Endothelial cell (in vitro differentiated cells): ENCODE measurements around the gene RABEP1. TPM values are rescaled to one million over a fixed set of nuclear protein-coding genes. Genes with fewer than 3 reads are reported as not detected.

Experiments
- DNase-seq: peaks from one replicate; pipeline ENCODE4 v3.0.0; 2021; ENCODE audit warnings: low spot score
- H3K27ac Mint-ChIP-seq: one replicate; pipeline ENCODE4 v1.8.0; 2021; ENCODE audit warnings: mixed read lengths, inconsistent platforms; ENCODE audit not compliant: unreplicated experiment
- H3K27me3 Mint-ChIP-seq: one replicate; pipeline ENCODE4 v1.8.0; 2021; ENCODE audit warnings: mild to moderate bottlenecking, moderate library complexity, mixed read lengths, inconsistent platforms; ENCODE audit not compliant: unreplicated experiment
- H3K36me3 Mint-ChIP-seq: one replicate; pipeline ENCODE4 v1.8.0; 2021; ENCODE audit warnings: mild to moderate bottlenecking, low read depth, mixed read lengths, inconsistent platforms; ENCODE audit not compliant: unreplicated experiment
- H3K4me1 Mint-ChIP-seq: one replicate; pipeline ENCODE4 v1.8.0; 2021; ENCODE audit warnings: mild to moderate bottlenecking, mixed read lengths, inconsistent platforms; ENCODE audit not compliant: unreplicated experiment
- H3K4me3 Mint-ChIP-seq: one replicate; pipeline ENCODE4 v1.8.0; 2021; ENCODE audit warnings: mild to moderate bottlenecking, mixed read lengths, inconsistent platforms; ENCODE audit not compliant: unreplicated experiment
- H3K9me3 Mint-ChIP-seq: one replicate; pipeline ENCODE4 v1.8.0; 2021; ENCODE audit warnings: mixed read lengths, inconsistent platforms; ENCODE audit not compliant: unreplicated experiment
- total RNA-seq: library from RNA; stranded (reverse); fragmentation: NEBNext Ultra II Directional; extraction: Animal tissue kit (Norgen Biotek cat#: 25700); gene quantifications from one replicate; pipeline ENCODE4 v1.2.1, GENCODE V29; 2021; ENCODE audit not compliant: unreplicated experiment
- TF ChIP-seq, protein P1 (sequence below): fragments of 200-600 bp; sonication (generic); IDR thresholded peaks from one replicate; pipeline ENCODE4 v1.5.0; 2021; ENCODE audit warnings: antibody characterized with exemption; ENCODE audit not compliant: unreplicated experiment

RABEP1 gene
- total RNA-seq, 1 donor from 2014 or later = 64.8 TPM

DNA sequence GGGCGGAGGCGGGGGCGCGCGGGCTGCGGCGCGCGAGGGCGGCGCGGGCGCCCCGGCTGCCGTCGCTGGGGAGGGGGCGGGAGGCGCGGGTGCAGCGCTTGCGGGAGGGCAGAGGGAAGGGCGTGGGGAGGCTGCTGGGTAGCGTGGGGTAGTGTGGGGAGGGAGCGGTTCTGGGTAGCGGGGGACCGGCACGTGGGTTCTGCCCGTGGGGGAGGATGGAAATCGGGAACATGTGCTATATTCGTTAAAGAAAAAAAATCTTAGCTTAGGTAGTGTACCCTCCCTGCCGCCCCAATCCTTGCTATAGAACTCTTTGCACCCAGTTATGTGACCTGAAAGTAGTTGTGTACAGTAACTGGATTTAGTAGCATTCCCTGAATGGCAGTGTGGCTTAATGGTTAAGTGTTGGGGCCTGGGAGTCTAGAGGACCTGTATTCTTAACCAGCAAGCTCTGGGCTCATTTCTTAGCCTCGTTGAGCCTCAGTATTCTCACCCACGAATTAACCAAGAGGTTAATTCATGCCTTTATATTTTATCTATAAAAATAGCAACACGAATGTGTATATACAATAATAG is 646 bp downstream of the RABEP1 start:
- Mint-ChIP-seq H3K4me1 (peaks cover 11% of the 10 kb centered on the region), H3K27me3 (peaks cover 3% of the 10 kb centered on the region), H3K36me3 (no peaks in the 10 kb centered on the region), H3K27ac (no peak overlapping the region), H3K9me3 (no peaks in the 10 kb centered on the region), H3K4me3 (peak overlapping the region; percentile 94)
- TF ChIP-seq, protein P1, sequence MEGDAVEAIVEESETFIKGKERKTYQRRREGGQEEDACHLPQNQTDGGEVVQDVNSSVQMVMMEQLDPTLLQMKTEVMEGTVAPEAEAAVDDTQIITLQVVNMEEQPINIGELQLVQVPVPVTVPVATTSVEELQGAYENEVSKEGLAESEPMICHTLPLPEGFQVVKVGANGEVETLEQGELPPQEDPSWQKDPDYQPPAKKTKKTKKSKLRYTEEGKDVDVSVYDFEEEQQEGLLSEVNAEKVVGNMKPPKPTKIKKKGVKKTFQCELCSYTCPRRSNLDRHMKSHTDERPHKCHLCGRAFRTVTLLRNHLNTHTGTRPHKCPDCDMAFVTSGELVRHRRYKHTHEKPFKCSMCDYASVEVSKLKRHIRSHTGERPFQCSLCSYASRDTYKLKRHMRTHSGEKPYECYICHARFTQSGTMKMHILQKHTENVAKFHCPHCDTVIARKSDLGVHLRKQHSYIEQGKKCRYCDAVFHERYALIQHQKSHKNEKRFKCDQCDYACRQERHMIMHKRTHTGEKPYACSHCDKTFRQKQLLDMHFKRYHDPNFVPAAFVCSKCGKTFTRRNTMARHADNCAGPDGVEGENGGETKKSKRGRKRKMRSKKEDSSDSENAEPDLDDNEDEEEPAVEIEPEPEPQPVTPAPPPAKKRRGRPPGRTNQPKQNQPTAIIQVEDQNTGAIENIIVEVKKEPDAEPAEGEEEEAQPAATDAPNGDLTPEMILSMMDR = no peak
- no peak for DNase-seq

DNA sequence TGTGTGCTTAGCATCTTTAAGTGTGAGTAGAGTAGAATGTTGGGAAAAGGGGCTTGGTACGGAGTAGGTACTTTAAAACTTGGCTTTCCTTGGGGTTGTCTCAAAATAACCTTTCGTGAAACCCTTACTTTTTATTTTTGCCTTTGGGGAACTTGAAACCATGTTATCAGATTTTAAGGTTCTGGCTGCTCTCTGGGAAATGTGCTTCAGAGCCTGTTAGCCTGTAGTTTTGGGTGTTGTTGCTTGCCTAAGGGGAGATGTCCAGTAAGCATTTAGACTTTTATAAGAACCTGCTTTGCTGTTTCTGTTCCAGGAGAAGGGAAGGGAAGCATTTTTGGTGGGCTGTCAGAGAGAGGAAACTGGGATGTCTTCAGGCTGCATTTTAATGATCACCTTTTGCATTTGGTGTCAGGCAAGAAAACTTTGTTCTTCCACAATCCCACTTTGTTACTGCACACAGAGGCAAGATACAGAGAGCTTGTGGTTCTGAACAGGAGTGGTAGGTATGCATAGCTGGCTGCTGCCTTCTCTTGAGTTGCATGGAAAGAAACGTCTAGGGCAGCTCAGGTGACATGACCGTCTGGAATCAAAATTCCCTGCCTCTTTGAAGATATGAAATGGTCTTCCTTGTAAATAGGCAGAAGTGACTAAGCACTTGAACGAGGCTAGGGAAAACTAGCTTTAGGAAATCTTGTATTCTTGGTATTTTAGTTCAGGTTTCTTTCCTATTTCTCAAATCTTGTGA is 1.7 kb downstream of the RABEP1 start:
- Mint-ChIP-seq H3K9me3 (no peaks in the 10 kb centered on the region), H3K36me3 (no peaks in the 10 kb centered on the region), H3K4me1 (peaks cover 16% of the 10 kb centered on the region), H3K27ac (peak overlapping the region; percentile 23), H3K27me3 (peaks cover 3% of the 10 kb centered on the region), H3K4me3 (peak overlapping the region; percentile 94)
- no peak for DNase-seq
- TF ChIP-seq, protein P1 = no peak

DNA sequence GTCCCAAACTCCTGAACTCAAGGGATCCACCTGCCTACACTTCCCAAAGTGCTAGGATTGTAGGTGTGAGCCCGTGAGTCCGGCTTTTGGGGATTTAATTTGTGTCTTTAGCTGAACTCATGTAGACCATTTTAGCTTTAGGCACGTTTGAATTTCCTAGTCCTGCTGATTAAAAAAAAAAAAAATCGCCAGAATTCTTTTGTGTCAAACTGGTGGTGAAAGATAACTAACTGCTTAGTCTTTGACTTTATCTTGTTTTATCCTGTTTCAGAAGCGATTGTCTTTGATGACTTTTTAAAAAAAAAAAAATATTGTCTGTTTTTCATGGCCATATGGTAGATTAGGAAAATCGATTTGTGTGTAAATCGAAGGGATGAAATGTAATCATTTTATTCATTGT is 2.6 kb downstream of the RABEP1 start:
- no peak overlapping the region for H3K27ac Mint-ChIP-seq
- H3K4me1 Mint-ChIP-seq = peaks cover 20% of the 10 kb centered on the region
- TF ChIP-seq, protein P1 = no peak
- H3K9me3 Mint-ChIP-seq = no peaks in the 10 kb centered on the region
- H3K27me3 Mint-ChIP-seq = peaks cover 3% of the 10 kb centered on the region
- DNase-seq = no peak
- H3K4me3 Mint-ChIP-seq = no peak overlapping the region
- peaks cover 3% of the 10 kb centered on the region for H3K36me3 Mint-ChIP-seq

DNA sequence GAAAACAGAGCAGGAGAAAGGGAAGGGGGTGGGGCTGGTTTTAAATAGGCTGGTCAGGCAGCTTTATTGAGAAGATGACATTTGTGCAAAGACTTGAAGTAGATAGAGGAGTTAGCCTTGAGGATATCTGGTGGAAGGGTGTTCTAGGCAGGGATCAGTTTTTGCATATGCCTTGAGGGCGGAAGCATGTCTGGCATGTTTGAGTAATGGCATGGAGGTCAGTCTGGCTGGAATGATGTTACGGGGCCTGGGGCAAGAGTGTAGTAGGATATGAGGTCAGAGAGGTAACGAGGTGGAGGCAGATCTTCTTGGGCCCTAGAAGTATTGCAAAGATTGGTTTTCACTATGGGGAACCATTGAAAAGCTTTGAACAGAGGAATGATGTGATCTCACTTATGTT is 4.8 kb downstream of the RABEP1 start:
- DNase-seq = no peak
- H3K4me3 Mint-ChIP-seq = no peak overlapping the region
- H3K36me3 Mint-ChIP-seq = peaks cover 3% of the 10 kb centered on the region
- H3K27me3 Mint-ChIP-seq = no peaks in the 10 kb centered on the region
- H3K27ac Mint-ChIP-seq = no peak overlapping the region
- TF ChIP-seq, protein P1 = no peak
- peaks cover 20% of the 10 kb centered on the region for H3K4me1 Mint-ChIP-seq
- H3K9me3 Mint-ChIP-seq = no peaks in the 10 kb centered on the region

DNA sequence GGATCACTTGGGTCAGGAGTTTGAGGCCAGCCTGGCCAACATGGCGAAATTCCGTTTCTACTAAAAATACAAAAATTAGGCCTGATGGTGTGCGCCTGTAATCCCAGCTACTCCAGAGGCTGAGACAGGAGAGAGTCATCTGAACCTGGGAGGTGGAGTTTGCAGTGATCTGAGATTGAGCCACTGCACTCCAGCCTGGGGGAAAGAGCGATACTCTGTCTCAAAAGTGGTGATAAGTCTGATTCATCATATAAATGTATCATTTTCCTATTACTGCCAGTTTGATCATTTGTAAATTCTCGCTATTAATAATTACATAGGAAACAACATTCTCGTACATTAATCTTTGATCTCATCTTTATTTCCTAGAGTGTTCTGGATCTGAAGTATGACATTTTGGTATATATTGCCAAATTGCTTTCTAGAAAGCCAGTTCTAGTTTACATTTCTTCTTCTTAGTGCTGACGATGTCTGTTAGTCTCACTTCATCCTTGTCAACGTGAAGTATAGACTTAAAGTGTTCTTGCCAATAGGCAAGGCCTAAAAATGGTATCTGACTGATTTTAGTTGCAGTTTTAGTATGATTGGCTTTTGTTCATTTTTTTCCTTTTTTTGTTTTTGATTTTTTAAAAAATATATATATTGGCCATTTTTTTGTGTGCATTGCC is 9.7 kb downstream of the RABEP1 start:
- H3K27ac Mint-ChIP-seq = no peak overlapping the region
- H3K27me3 Mint-ChIP-seq = no peaks in the 10 kb centered on the region
- peaks cover 3% of the 10 kb centered on the region for H3K36me3 Mint-ChIP-seq
- TF ChIP-seq, protein P1 = no peak
- H3K9me3 Mint-ChIP-seq = no peaks in the 10 kb centered on the region
- H3K4me1 Mint-ChIP-seq = peaks cover 9% of the 10 kb centered on the region
- DNase-seq = no peak
- H3K4me3 Mint-ChIP-seq = no peak overlapping the region
